ENCODE results near the gene TTI1.

Gene TTI1

DNA sequence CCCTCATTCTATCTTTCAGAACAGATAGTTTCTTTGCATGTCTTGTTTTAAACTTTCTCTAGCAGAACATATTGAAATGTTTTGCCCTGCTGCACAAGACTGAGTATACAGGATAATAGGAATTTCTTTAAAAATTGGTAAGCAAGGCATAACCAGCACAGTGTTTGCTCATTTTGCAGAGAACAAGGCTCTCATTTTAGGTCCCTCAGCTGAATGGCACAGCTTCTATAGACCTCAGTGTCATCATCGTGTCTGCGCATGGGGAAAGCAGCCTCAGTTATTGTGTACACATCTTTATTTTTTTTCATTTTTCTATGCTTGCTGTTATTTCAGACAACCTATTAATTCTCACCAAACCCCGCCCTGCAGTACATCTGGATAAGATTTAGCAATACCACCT is 35.7 kb downstream of the TTI1 start:
- TF ChIP-seq, protein P1, sequence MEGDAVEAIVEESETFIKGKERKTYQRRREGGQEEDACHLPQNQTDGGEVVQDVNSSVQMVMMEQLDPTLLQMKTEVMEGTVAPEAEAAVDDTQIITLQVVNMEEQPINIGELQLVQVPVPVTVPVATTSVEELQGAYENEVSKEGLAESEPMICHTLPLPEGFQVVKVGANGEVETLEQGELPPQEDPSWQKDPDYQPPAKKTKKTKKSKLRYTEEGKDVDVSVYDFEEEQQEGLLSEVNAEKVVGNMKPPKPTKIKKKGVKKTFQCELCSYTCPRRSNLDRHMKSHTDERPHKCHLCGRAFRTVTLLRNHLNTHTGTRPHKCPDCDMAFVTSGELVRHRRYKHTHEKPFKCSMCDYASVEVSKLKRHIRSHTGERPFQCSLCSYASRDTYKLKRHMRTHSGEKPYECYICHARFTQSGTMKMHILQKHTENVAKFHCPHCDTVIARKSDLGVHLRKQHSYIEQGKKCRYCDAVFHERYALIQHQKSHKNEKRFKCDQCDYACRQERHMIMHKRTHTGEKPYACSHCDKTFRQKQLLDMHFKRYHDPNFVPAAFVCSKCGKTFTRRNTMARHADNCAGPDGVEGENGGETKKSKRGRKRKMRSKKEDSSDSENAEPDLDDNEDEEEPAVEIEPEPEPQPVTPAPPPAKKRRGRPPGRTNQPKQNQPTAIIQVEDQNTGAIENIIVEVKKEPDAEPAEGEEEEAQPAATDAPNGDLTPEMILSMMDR (IDR thresholded peaks at IDR 0.05): no peak
- H3K4me3 ChIP-seq: no peak overlapping the region
- H3K4me1 ChIP-seq: peaks cover 0 to 16% (median 10%) of the 10 kb centered on the region in 4 donors
- H3K27me3 ChIP-seq: no peaks in the 10 kb centered on the region
- no peak overlapping the region for H3K27ac ChIP-seq
- no peak for DNase-seq
- intact Hi-C loops (cut with DNase I; ENCODE audit: low total_unique reads): no loop called here
- no peaks in the 10 kb centered on the region for H3K9me3 ChIP-seq
- H3K36me3 ChIP-seq: peaks cover 68 to 92% (median 83%) of the 10 kb centered on the region in 3 donors

DNA sequence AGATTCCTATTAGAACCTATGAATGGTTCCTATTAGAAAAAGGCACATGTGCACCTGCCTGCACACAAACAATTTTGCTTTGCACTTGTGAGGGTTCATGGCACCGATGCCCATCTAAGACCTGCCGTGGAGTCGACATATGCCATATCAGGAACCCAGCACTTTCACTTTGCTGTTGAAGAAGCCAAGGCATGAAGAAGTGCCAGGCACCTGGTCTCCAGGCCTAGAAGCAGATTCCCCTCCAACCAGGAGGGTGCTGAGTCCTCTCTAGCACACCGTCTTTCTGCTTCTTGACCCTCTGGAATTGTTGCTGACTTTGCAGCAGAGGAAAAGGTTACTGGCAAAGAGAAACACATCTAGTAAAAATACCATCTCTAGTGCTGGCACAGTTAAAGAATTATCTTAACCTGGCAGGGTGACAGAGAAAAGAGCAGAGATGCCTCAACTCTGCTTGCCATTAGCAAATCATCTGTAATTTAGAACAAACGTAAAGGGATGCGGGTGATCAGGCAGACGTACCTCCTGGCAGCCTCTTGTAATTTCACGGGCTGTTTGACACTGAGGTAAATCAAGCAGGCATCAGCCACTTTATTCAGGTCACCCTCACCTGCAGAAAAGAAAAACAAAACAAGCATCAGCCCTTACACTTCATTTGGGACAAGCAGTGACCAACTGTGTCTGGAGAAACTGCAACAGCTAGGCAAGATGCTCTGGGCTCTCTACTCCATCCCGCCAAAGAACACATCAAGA is 37.2 kb downstream of the TTI1 start:
- Histone ChIP-seq H3K36me3 (peaks cover 55 to 82% (median 77%) of the 10 kb centered on the region in 3 donors), H3K27me3 (no peaks in the 10 kb centered on the region), H3K27ac (no peak overlapping the region), H3K9me3 (no peaks in the 10 kb centered on the region), H3K4me1 (peaks cover 0 to 16% (median 11%) of the 10 kb centered on the region in 4 donors), H3K4me3 (no peak overlapping the region)
- intact Hi-C loops (cut with DNase I; ENCODE audit: low total_unique reads): no loop called here
- TF ChIP-seq, protein P1 (IDR thresholded peaks at IDR 0.05): no peak
- no peak for DNase-seq

DNA sequence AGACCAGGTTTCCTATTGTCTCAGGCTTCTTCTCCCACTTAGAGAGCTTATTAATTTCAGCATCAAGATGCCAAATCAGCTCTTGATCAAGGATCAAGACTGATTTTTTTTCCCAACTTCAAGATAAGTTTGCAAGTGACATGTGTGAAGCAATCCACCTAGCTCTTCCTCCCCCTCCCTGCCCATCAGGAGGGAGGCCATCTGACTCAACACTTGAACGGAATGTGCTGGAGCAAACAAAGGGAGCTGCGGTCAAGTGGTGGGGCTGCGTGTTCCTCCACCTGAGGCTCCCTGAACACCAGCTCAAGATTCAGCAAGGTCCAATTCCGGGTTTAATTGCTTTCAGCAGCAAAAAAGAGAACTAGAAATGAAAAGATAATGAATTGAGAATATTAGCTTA is 38.7 kb downstream of the TTI1 start:
- peaks cover 0 to 16% (median 11%) of the 10 kb centered on the region in 4 donors for H3K4me1 ChIP-seq
- H3K36me3 ChIP-seq: peaks cover 44 to 72% (median 62%) of the 10 kb centered on the region in 3 donors
- intact Hi-C loops (cut with DNase I; ENCODE audit: low total_unique reads): loop anchor here (5.0 kb wide), 1 partner anchor 427 kb away; no protein-coding TSS in a partner anchor
- no peak for DNase-seq
- TF ChIP-seq, protein P1 (IDR thresholded peaks at IDR 0.05): no peak
- no peak overlapping the region for H3K27ac ChIP-seq
- H3K27me3 ChIP-seq: no peaks in the 10 kb centered on the region
- H3K9me3 ChIP-seq: no peaks in the 10 kb centered on the region
- H3K4me3 ChIP-seq: no peak overlapping the region

DNA sequence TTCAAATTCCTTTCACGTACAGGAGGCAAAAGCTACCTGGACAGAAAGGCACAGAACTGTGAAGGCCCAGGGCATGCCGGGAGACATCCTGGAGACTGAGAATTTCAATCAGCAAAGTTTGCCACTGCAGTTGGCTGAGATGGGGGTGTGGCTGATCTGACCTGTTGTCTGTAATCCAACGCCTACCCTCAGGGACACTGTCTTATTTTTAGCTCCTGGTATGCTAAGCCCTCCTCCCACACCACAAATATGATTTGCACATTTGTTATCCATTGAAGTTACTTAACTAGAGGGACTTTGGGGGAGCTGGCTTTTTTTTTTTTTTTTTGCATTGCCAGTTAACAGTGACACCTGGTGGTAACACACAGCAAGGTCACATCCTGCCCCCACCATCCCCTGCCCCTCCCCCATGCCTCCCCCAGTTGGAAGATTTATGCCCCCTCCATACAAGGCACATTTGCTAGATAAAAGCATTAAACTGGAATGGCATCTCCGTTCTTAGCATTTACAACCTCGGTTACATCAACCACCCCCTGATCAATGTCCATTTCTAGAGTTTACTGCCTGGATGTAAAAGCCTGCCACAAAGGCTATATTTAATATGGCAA is 40.4 kb downstream of the TTI1 start:
- Histone ChIP-seq H3K4me1 (peaks cover 0 to 17% (median 12%) of the 10 kb centered on the region in 4 donors), H3K9me3 (no peaks in the 10 kb centered on the region), H3K36me3 (peaks cover 28 to 56% (median 46%) of the 10 kb centered on the region in 3 donors), H3K27ac (no peak overlapping the region), H3K4me3 (no peak overlapping the region), H3K27me3 (no peaks in the 10 kb centered on the region)
- intact Hi-C loops (cut with DNase I; ENCODE audit: low total_unique reads): loop anchor here (5.0 kb wide), 1 partner anchor 426 kb away; no protein-coding TSS in a partner anchor
- TF ChIP-seq, protein P1 (IDR thresholded peaks at IDR 0.05): peak; percentile 14 to 52
- no peak for DNase-seq

DNA sequence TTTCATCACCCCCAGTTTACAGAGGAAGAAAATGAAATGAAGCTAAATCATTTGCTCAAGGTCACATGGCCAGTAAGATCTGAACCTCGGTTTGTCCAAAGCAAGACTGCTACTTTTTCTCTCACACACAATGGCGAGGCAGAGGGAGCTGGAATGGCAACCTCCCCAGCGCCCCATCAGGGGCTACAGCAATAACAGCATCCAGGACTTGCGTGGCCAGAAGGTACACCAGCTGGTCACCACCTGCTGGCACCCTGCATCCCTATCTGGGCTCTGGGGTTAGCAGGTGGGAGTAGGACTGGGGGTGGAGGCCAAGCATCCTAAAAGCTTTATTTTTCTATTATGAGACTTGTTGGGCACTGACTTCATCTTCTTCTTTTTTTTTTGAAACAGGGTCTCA is 41.3 kb downstream of the TTI1 start:
- intact Hi-C loops (cut with DNase I; ENCODE audit: low total_unique reads): loop anchor here (5.0 kb wide), 1 partner anchor 425 kb away; no protein-coding TSS in a partner anchor
- TF ChIP-seq, protein P1 (IDR thresholded peaks at IDR 0.05): no peak
- no peaks in the 10 kb centered on the region for H3K27me3 ChIP-seq
- DNase-seq: no peak
- H3K9me3 ChIP-seq: no peaks in the 10 kb centered on the region
- H3K36me3 ChIP-seq: peaks cover 20 to 46% (median 36%) of the 10 kb centered on the region in 3 donors
- H3K4me3 ChIP-seq: no peak overlapping the region
- peaks cover 0 to 27% (median 21%) of the 10 kb centered on the region in 4 donors for H3K4me1 ChIP-seq
- no peak overlapping the region for H3K27ac ChIP-seq

All from tibial artery (tissue), 4 donors.